ENCODE data around the gene WNT16. TPM values are rescaled to one million over a fixed set of nuclear protein-coding genes. Genes with fewer than 3 reads are reported as not detected.

Gene WNT16
- total RNA-seq, 1 donor from 2014 or later, result 0.17 TPM

Other genes starting within 250 kb of the WNT16 start
- 64.8 TPM for gene FAM3C, start 67.3 kb downstream of the WNT16 start, total RNA-seq

Data from mucosa of gallbladder (tissue), 1 donor.